GM21447 (cell line): ENCODE results near the gene NDUFB10.
"Not testable (repeated sequence)": the region's sequence is repeated elsewhere in the genome, so short reads cannot be mapped to it uniquely, and the experiment has no call there.

ENCODE experiments used
- ATAC-seq: cut with Tn5 transposase; IDR thresholded peaks from one replicate; pipeline ENCODE4 v1.9.1; 2021; ENCODE audit not compliant: unreplicated experiment

Gene NDUFB10

DNA sequence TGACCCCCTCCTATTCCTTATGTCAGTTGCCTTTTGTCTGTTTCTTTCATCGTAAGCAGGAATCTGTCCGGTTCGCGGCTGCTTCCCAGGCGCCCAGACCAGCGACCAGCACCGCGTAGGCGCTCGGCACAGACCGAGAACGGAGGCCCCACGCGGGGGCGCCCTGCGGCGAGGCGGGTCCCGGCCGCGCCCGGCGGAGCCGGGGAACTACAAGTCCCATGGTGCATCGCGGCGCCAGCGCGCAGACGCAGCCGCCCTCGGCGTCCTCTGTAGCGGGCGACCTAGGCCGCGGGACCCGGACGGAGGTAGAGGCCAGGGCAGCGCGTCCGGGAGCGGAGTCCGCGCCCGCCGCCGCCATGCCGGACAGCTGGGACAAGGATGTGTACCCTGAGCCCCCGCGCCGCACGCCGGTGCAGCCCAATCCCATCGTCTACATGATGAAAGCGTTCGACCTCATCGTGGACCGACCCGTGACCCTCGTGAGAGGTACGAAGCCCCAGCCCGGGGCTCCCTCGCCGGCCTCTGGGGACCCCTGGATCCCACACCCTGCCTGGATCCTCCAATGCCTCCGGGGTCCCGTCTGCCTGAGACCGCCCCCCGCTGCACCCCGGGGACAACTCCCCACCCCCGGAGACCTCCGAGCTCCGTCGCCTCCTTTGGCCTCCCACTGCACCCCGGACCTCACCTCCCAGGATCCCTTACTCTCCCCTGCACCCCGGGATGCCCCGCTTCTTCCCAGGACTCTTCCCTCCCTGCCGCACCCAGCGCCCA lies at the start of gene NDUFB10:
NDUFB10 (plus strand) TSS at position 270 of the 771 bp plus-strand sequence; CDS start at position 357, 87 bp downstream.
- ATAC-seq = peak; percentile 59

- ATAC-seq = no peak
Observed at GRCh38 chr16:1909561-1910231, 49.6 kb upstream of the NDUFB10 start.

GRCh38 chr16:1911467-1912214 lies 47.7 kb upstream of the NDUFB10 start:
- no peak for ATAC-seq

- no peak for ATAC-seq
Observed at GRCh38 chr16:1912215-1912543, 47.2 kb upstream of the NDUFB10 start.

- no peak for ATAC-seq
Observed at GRCh38 chr16:1913327-1914083, 45.8 kb upstream of the NDUFB10 start.

GRCh38 chr16:1914084-1914608 lies 45.2 kb upstream of the NDUFB10 start:
- ATAC-seq = no peak

- no peak for ATAC-seq
Observed at GRCh38 chr16:1914988-1915387, 44.4 kb upstream of the NDUFB10 start.

DNA sequence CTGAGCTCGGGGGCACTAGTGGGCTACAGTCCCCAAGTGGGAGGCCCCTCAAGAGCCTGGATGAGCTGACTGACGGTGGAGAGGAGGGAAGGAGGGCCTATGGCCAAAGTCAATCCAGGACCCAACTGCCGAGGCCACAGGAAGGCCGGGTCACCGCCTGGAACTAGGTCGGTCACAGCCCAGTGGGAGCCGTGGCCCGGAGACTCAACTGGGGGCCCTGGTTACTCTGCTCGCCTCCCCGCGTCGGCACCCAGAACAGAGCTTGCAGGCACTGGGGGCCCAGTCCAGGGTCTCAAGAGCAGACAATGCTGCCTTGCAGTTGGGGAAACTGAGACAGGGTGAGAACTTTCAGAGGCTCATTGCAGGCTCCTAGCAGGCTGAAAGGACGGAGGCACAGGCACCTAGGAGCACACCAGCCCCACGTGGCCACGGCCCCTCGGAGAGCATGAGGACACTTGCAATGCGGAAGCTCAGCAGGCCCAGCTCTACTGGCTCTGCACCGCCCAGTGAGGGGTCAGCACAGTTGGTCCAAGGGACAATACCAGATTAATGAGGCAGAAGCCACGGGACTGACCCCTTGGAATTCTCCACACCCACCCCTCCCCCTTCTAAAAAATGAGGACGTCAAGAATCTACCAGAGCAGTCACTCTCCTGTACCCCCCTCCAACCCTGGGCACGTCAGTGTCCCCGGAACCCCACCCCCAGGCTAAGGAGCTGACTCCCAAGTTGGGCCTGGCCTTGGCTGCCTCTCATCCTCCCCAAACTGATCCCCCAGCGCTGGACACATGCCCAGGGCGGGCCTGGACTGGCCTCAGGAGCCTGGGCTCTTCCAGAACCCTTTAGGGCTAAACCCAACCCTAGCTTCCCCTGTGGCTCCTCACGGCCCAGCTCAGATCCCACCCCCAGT lies 43.4 kb upstream of the NDUFB10 start:
- ATAC-seq = no peak

DNA sequence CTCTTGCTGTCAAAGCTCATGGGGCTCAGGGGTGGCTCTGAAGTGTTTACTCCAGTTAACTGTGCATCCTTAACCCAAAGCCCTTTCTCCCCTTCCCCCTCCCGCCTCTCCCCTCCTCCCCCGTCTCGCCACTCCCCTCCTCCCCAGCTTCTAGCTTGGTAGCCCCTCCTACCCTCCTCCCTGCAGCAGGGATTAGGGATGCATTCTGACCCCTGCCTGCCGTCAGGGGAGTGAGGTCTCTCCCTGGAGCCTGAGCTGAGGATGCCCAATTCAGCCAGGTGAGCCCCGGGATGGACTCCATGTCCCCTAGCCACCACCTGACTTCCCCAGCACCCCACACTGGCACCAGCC lies 42.7 kb upstream of the NDUFB10 start:
- no peak for ATAC-seq

DNA sequence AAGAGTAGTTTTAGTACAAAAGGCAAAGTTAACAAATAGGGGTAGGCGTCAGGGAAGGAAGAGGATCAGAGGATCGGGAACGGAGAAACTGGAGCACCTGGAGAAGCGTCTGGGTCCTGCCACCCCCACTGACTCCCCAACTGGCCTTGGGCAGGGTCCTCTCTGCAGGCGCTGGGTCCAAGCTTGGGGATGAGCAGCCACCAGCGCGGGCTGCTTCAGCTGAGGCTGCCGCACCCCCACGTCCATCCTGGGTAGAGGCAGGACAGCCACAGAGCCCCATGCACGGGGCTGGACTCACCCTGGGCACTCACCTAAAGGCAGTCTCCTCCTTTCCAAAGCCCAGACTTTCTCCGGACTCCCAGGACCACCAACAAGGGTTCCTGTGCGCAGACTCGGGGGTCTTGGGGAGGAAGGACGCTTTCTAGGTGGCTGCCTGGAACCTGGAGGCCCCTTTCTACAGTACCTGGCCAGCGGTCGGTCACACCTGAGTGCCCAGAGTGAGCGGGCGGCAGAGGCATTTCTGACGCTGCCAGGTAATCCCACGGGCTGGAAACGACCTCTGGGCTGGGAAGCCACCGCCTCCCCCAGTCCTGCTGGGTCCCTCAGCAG lies 42.2 kb upstream of the NDUFB10 start:
- ATAC-seq = no peak

DNA sequence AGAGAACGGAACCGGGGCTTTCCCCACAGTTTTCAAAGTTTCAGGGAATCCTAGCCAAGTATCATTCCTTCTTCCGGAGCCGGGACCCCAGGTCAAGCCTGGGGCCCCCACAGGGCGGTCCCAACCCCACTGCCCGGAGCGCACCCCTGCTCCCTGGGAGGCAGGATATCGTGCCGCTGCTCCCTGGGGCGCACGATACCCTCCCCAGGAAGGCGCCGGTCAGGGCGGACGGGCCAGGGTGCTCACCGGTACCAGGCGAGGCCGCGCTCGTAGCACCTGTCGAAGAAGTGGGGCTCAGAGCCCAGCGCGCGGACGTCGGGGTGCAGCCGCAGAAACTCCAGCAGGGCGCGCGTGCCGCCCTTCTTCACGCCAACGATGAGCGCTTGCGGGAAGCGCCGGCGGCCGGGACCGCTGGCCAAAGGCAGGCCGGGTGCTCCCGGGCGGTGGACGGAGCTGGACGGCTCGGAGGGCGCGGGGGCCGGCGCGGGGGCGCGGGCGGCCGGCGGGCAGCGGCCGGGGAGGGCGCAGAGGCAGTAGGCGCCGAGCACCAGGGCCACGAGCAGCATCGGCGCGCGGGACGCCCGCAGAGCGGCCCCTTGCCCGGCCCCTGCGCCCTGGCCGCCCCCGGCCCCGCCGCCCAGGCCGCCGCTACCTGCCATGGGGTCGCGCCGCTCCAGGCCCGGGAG lies 41.5 kb upstream of the NDUFB10 start:
- ATAC-seq = no peak

- no peak for ATAC-seq
Observed at GRCh38 chr16:1918351-1919326, 40.7 kb upstream of the NDUFB10 start, which contains the start of gene HS3ST6. TSS of gene HS3ST6 (minus strand) at chr16:1918415. CDS start at chr16:1918323, 92 bp downstream.

DNA sequence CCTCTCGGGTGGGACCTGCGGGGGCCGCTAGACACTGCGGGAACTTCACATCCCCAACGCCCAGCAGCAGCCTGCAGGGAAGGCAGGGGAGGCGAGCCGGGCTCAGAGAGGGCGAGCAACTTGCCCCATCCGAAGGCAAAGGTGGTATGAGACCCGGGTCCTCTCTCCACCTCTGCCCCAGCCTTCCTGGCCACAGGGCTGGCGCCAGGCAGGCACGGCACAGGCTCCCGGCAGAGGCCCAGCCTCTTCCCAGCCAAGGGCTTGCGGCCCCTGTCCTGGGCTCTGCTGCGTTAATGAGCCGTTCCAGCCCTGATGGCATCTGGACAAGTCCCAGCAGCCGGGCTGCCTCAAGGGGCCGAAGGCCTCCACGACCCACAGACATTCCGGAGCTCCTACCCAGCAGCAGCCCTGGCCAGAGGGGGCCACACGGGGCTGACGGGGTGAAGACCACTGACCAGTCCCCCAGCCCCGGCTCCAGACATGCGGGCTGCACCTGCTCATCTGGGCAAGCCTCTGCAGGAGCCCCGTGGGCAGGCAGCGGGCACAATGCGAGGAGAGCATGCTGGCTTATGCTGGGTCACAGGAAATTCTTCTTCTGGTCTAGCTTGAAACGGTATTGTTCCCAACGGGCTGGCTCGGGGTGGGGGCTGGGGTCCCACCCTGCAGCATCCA lies 39.9 kb upstream of the NDUFB10 start:
- ATAC-seq = no peak

DNA sequence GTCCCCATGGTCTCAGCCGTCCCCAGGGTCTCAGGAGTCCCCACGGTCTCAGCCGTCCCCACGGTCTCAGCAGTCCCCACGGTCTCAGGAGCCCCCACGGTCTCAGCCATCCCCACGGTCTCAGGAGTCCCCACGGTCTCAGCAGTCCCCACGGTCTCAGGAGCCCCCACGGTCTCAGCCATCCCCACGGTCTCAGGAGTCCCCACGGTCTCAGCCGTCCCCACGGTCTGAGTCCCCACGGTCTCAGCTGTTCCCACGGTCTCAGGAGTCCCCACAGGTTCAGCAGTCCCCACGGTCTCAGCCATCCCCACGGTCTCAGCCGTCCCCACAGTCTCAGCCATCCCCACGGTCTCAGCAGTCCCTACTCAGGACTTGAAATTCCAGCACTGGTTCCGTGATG lies 39.2 kb upstream of the NDUFB10 start:
- ATAC-seq = not testable (repeated sequence)

DNA sequence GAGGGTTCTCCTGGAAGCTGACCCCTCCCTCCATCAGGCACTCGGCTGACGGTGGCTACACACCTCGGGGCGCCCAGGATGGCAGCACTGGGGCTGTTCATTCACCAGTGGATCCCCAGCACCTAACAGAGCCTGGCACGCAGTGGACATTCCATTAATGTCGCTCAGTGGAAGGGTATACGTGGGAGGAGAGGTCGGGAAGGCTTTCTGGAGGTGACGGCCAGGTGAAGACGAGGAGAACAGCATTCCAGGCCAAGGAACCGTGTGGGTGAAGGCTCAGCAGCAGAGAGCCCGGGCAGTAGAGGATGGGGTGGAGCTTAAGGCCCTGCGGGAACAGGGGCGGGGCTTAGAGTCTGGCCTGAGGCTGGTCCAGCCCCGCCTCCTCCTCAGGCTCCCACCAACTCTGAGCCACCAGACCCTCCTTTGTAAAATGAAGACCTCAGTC lies 38.6 kb upstream of the NDUFB10 start:
- ATAC-seq = no peak

- ATAC-seq = no peak
Observed at GRCh38 chr16:1922357-1922756, 37.0 kb upstream of the NDUFB10 start.
